Activated naive CD8-positive, alpha-beta T cell treated with anti-CD3 and anti-CD28 coated beads, Interleukin-2, amount 10 ng/mL, durations not matched to agents 7 days and 5 days (primary cell): ENCODE measurements around the gene SLC6A12. TPM values are rescaled to one million over a fixed set of nuclear protein-coding genes. Genes with fewer than 3 reads are reported as not detected.
"Not testable (repeated sequence)": the region's sequence is repeated elsewhere in the genome, so short reads cannot be mapped to it uniquely, and the experiment has no call there.

ENCODE experiments used
- ATAC-seq: fragments of 150-1000 bp; cut with Tn5 transposase; one replicate; pipeline ENCODE4 v1.10.0; 2021; ENCODE audit warnings: low read depth, moderate library complexity
- POLR2A ChIA-PET: fragments of 350-600 bp; sonication (Branson Sonifier 250); formaldehyde crosslinking; loops from one replicate; lab custom pipeline; 2021; ENCODE audit warnings: antibody characterized with exemption; lab: Charles Lee
- DNase-seq: peaks from one replicate; pipeline ENCODE4 v3.0.0; 2021
- H3K27ac Mint-ChIP-seq: one replicate; pipeline ENCODE4 v1.8.0; 2022; ENCODE audit warnings: mild to moderate bottlenecking, mixed read lengths
- H3K27me3 Mint-ChIP-seq: one replicate; pipeline ENCODE4 v1.8.0; 2022; ENCODE audit warnings: mild to moderate bottlenecking, moderate library complexity, mixed read lengths
- H3K36me3 Mint-ChIP-seq: one replicate; pipeline ENCODE4 v1.8.0; 2021; ENCODE audit warnings: mild to moderate bottlenecking, mixed read lengths
- H3K4me1 Mint-ChIP-seq: one replicate; pipeline ENCODE4 v1.8.0; 2021; ENCODE audit warnings: mixed read lengths
- H3K4me3 Mint-ChIP-seq: one replicate; pipeline ENCODE4 v1.8.0; 2022; ENCODE audit warnings: mild to moderate bottlenecking, moderate library complexity, mixed read lengths
- H3K9me3 Mint-ChIP-seq: one replicate; pipeline ENCODE4 v1.8.0; 2021; ENCODE audit warnings: mixed read lengths
- total RNA-seq, 2 experiments: library from RNA; stranded (reverse); gene quantifications; one replicate each; pipeline ENCODE4 v1.2.3, GENCODE V29; 2021

The SLC6A12 gene
- total RNA-seq, 2 experiments from 2014 or later: not detected

DNA sequence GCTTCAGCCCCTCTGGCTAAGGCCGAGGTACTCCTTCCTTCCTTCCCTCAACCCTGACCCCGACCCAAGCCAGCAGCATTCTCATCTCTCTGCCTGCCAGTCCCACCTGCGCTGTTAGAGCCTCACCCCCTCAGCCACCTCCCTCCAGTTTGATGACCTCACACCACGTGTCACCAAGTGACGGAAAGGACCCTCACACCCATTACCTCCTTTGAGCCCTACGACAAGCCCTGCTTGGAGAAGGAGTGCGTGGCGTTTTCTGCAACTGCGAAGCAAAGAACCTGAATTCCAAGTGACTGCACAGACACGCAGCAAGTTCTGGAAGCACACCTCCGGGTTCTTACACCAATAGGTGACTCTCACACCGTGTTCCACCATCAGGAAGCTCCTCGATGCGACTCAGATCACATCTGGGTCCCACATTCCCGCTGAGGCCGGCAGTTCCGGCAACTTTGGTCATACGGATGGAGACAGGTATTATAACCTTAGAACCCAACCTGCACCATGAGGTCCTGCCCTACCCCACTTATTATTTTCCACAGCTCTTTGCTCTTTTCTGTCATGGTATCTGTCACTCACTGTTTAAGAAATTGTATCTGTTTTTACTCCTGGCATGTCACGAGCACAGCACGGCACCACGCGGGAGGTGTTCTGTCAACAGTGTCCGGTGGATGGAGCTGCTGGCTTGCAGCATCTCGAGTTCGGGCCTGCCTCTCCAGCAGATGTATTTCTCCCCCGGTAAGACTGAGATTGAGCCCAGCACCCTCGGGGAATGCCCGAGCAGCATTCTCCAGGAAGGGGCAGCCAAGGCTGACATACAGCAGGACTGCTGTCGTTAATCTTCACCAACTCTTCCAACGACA is 5.0 kb upstream of the SLC6A12 start:
- Mint-ChIP-seq H3K9me3 (no peaks in the 10 kb centered on the region), H3K27me3 (peaks cover 12% of the 10 kb centered on the region), H3K4me1 (peaks cover 4% of the 10 kb centered on the region)

DNA sequence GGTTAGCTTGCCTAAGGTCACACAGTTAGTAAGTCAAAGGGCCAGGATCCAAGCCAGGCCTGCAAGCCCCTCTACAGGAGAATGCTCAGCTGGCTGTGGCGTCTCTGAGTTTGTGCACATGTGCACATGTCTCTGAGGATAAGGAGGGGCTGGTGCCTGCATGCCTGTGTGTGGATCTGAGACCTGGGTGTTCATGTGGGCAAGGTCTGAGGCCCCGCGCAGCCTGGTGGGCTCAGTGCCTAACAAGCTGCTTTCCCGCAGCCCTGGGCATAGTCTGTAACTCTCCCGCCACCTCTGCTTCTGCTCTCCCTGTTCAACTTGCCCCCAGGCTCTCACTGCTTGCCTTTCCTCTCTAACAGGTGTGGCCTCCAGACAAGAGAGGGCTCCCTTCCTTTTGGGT is 4.3 kb upstream of the SLC6A12 start:
- Mint-ChIP-seq H3K36me3 (no peaks in the 10 kb centered on the region), H3K4me3 (no peak overlapping the region), H3K27ac (no peak overlapping the region), H3K9me3 (no peaks in the 10 kb centered on the region), H3K27me3 (peaks cover 14% of the 10 kb centered on the region), H3K4me1 (peaks cover 4% of the 10 kb centered on the region)
- no peak for DNase-seq
- POLR2A ChIA-PET: no interaction called here
- ATAC-seq: no peak

More for the DNA sequence above, 5.0 kb upstream of the SLC6A12 start:
- no peak for ATAC-seq
- POLR2A ChIA-PET: no interaction called here
- DNase-seq: no peak
- Mint-ChIP-seq H3K27ac (no peak overlapping the region), H3K4me3 (no peak overlapping the region), H3K36me3 (no peaks in the 10 kb centered on the region)

- H3K4me3 Mint-ChIP-seq, H3K27ac Mint-ChIP-seq, H3K36me3 Mint-ChIP-seq, H3K4me1 Mint-ChIP-seq, ATAC-seq, DNase-seq, POLR2A ChIA-PET, H3K9me3 Mint-ChIP-seq: not testable (repeated sequence)
- peaks cover 19% of the 10 kb centered on the region for H3K27me3 Mint-ChIP-seq
These were observed 3.1 kb upstream of the SLC6A12 start for GRCh38 chr12:217029-217428.

- H3K27ac Mint-ChIP-seq: no peak overlapping the region
- POLR2A ChIA-PET: no interaction called here
- ATAC-seq (no peak), DNase-seq (no peak)
- H3K4me1 Mint-ChIP-seq: peaks cover 4% of the 10 kb centered on the region
- no peaks in the 10 kb centered on the region for H3K36me3 Mint-ChIP-seq
- H3K9me3 Mint-ChIP-seq: no peaks in the 10 kb centered on the region
- no peak overlapping the region for H3K4me3 Mint-ChIP-seq
- H3K27me3 Mint-ChIP-seq: peaks cover 19% of the 10 kb centered on the region
These were observed 1.2 kb upstream of the SLC6A12 start for GRCh38 chr12:215116-215515.

DNA sequence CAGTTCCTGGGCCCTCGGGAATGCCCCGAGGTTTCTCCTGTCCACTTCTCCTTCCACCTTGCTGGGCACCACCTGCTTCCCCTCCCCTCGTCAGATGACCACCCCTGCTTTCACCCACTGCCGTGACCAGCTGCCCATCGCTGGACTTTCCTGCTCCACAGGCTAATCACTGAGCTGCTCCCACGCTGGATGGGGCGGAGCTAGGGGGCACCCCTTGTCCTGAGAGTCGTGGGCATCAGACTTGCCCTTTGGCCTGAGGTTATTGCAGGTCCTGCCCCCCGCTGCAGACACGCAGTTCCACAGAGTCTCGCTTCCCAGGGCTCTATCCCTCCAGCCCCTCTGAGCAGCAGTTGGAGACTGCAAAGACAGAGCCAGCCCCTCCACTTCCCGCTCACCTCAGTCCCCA is 427 bp downstream of the SLC6A12 start:
- H3K4me3 Mint-ChIP-seq: no peak overlapping the region
- POLR2A ChIA-PET: no interaction called here
- no peaks in the 10 kb centered on the region for H3K36me3 Mint-ChIP-seq
- DNase-seq (no peak), ATAC-seq (no peak)
- peaks cover 17% of the 10 kb centered on the region for H3K27me3 Mint-ChIP-seq
- no peak overlapping the region for H3K27ac Mint-ChIP-seq
- H3K9me3 Mint-ChIP-seq: no peaks in the 10 kb centered on the region
- no peaks in the 10 kb centered on the region for H3K4me1 Mint-ChIP-seq

- DNase-seq (no peak), ATAC-seq (no peak)
- H3K27ac Mint-ChIP-seq: no peak overlapping the region
- no peaks in the 10 kb centered on the region for H3K9me3 Mint-ChIP-seq
- H3K4me1 Mint-ChIP-seq: no peaks in the 10 kb centered on the region
- no peaks in the 10 kb centered on the region for H3K36me3 Mint-ChIP-seq
- no peak overlapping the region for H3K4me3 Mint-ChIP-seq
- peaks cover 19% of the 10 kb centered on the region for H3K27me3 Mint-ChIP-seq
- POLR2A ChIA-PET: no interaction called here
These were observed 1.0 kb downstream of the SLC6A12 start for GRCh38 chr12:212715-213526.

DNA sequence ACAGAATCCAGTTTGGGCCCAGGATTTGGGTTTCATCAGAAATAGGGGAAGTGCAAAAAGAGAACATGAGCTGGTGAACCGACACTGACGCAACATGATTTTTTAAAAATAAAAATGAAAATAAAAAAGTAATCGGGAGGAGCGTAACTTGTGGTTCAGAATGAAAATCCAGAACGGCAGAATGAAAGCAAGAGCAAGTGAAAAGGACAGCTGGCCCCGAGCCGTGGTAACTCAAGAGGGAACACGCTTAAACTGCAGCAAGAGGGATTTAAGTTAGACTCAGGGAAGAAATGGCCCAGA is 1.6 kb downstream of the SLC6A12 start:
- H3K9me3 Mint-ChIP-seq: no peaks in the 10 kb centered on the region
- POLR2A ChIA-PET: no interaction called here
- H3K27ac Mint-ChIP-seq: no peak overlapping the region
- H3K27me3 Mint-ChIP-seq: peaks cover 19% of the 10 kb centered on the region
- H3K4me1 Mint-ChIP-seq: no peaks in the 10 kb centered on the region
- DNase-seq (no peak), ATAC-seq (no peak)
- no peak overlapping the region for H3K4me3 Mint-ChIP-seq
- no peaks in the 10 kb centered on the region for H3K36me3 Mint-ChIP-seq

- no peak for ATAC-seq
- peaks cover 16% of the 10 kb centered on the region for H3K27me3 Mint-ChIP-seq
These were observed 2.1 kb downstream of the SLC6A12 start for GRCh38 chr12:211639-212414.

DNA sequence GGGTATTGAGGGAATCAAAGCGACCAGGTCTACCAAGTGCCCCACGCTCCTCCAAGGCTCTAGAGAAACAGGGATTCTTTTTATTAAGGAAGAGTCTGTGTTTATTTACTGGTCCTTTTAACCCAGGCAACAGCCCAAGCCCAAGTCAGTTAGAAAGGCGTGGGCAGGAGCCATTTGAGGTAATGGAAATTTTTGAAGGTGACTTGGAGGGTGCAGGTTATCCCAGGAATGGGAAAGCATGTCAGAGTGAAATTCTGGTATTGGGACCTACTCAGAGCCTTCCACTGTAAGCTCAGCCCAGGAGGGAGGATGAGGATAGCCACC is 2.9 kb downstream of the SLC6A12 start:
- Mint-ChIP-seq H3K4me3 (no peak overlapping the region), H3K36me3 (no peaks in the 10 kb centered on the region)

More at GRCh38 chr12:211639-212414, 2.1 kb downstream of the SLC6A12 start:
- DNase-seq: no peak
- Mint-ChIP-seq H3K4me1 (no peaks in the 10 kb centered on the region), H3K4me3 (no peak overlapping the region), H3K36me3 (no peaks in the 10 kb centered on the region), H3K9me3 (no peaks in the 10 kb centered on the region), H3K27ac (no peak overlapping the region)
- POLR2A ChIA-PET: no interaction called here

GRCh38 chr12:210277-211141 is 3.4 kb downstream of the SLC6A12 start:
- Mint-ChIP-seq H3K27ac (no peak overlapping the region), H3K36me3 (no peaks in the 10 kb centered on the region), H3K4me3 (no peak overlapping the region), H3K9me3 (no peaks in the 10 kb centered on the region), H3K4me1 (no peaks in the 10 kb centered on the region), H3K27me3 (peaks cover 16% of the 10 kb centered on the region)
- no peak for DNase-seq
- POLR2A ChIA-PET: no interaction called here
- no peak for ATAC-seq

More for the DNA sequence above, 2.9 kb downstream of the SLC6A12 start:
- Mint-ChIP-seq H3K4me1 (no peaks in the 10 kb centered on the region), H3K27ac (no peak overlapping the region), H3K27me3 (peaks cover 16% of the 10 kb centered on the region), H3K9me3 (no peaks in the 10 kb centered on the region)
- POLR2A ChIA-PET: no interaction called here
- ATAC-seq (no peak), DNase-seq (no peak)

- ATAC-seq: no peak
- Mint-ChIP-seq H3K27ac (no peak overlapping the region), H3K36me3 (no peaks in the 10 kb centered on the region), H3K9me3 (no peaks in the 10 kb centered on the region), H3K27me3 (peaks cover 17% of the 10 kb centered on the region), H3K4me1 (no peaks in the 10 kb centered on the region), H3K4me3 (no peak overlapping the region)
- no peak for DNase-seq
- POLR2A ChIA-PET: no interaction called here
These were observed 4.1 kb downstream of the SLC6A12 start for GRCh38 chr12:209851-210250.

DNA sequence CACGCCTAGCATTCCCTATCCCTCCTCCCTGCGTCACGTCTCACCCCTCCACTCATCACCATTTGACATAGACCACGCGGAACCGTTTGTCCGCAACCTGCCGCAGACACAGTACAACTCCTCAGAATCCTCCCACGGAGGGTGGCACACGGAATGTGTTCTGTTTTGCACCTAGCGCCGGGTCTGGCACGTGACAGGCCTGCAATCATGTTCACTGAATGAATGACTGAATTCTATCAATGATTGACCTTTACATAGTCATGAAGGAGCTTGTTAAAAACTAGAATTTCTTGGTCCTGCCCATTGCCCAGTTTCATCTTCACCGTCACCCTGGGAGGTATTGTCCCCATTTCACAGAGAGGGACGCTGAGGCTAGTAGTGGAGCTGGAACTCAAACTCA is 4.7 kb downstream of the SLC6A12 start:
- no peak for DNase-seq
- POLR2A ChIA-PET: no interaction called here
- no peaks in the 10 kb centered on the region for H3K9me3 Mint-ChIP-seq
- no peak for ATAC-seq
- no peak overlapping the region for H3K4me3 Mint-ChIP-seq
- H3K27ac Mint-ChIP-seq: no peak overlapping the region
- peaks cover 20% of the 10 kb centered on the region for H3K27me3 Mint-ChIP-seq
- no peaks in the 10 kb centered on the region for H3K36me3 Mint-ChIP-seq
- H3K4me1 Mint-ChIP-seq: no peaks in the 10 kb centered on the region

GRCh38 chr12:208813-209212 is 5.1 kb downstream of the SLC6A12 start:
- no peak overlapping the region for H3K4me3 Mint-ChIP-seq
- no peaks in the 10 kb centered on the region for H3K4me1 Mint-ChIP-seq
- H3K27ac Mint-ChIP-seq: no peak overlapping the region
- no peaks in the 10 kb centered on the region for H3K9me3 Mint-ChIP-seq
- POLR2A ChIA-PET: no interaction called here
- H3K36me3 Mint-ChIP-seq: no peaks in the 10 kb centered on the region
- ATAC-seq (no peak), DNase-seq (no peak)
- peaks cover 22% of the 10 kb centered on the region for H3K27me3 Mint-ChIP-seq
